Measurements from ENCODE around the gene NDUFAF8. TPM values are rescaled to one million over a fixed set of nuclear protein-coding genes. Genes with fewer than 3 reads are reported as not detected.

NDUFAF8 gene
- total RNA-seq, 1 experiment from 2014 or later = 60.1 TPM

DNA sequence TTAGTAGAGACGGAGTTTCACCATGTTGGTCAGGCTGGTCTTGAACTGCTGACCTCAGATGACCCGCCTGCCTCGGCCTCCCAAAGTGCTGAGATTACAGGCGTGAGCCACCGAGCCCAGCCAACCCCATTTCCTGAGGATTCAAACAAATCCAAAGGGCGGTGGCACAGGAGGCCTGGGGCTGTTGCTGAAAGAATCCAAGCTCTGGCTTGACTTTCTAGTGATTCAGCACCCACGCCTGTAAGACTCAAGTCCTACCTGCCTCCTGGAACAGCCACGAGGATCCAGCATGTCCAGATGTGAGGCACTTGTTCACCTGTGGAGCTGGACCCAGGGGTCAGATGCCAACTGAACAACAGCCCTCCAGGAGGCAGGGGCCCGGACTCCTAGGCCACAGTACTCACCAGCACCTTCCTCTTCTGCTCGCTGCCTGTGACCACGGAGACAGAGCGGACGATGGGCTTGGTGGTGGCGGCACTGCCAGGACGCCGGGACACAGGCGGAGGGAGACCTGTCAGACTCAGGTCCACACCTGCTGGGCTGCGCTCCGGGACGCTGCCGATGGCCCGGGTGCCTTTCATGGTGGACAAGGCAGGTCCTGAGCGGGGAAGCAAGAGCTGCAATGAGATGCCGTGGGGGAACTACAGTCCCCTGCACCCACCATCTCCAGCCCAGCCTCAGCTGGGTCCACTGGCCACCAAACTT, 19.5 kb upstream of the NDUFAF8 start:
- H3K4me2 ChIP-seq (ENCODE audit: insufficient read depth, insufficient read length, low read length) = no peak overlapping the region
- peaks cover 6% of the 10 kb centered on the region for H3K79me1 ChIP-seq (ENCODE audit: insufficient read depth, low read depth, low read length, poor library complexity, severe bottlenecking)
- H3K9ac ChIP-seq (ENCODE audit: extremely low read depth, insufficient read length, low read length) = no peak overlapping the region
- no peaks in the 10 kb centered on the region for H3K79me2 ChIP-seq (ENCODE audit: insufficient read depth, low read length)
- no peak overlapping the region for H2BK5ac ChIP-seq (ENCODE audit: insufficient read length, low read length)
- Mint-ChIP-seq H3K4me3 (no peak overlapping the region), H3K9me3 (no peaks in the 10 kb centered on the region), H3K27me3 (ENCODE audit: low read depth) (peaks cover 13% of the 10 kb centered on the region), H3K27ac (no peak overlapping the region), H3K4me1 (peaks cover 15% of the 10 kb centered on the region in 2 experiments), H3K36me3 (ENCODE audit: insufficient read depth in 1 of 3, low read depth in 3 of 3) (peaks cover 4 to 22% (median 18%) of the 10 kb centered on the region in 3 experiments)
- no peak overlapping the region for H3K14ac ChIP-seq (ENCODE audit: insufficient read depth, low read length)
- H2AFZ ChIP-seq (ENCODE audit: low read length) = no peak overlapping the region
- no peak overlapping the region for H3T11ph ChIP-seq (ENCODE audit: low read length)
- no peak overlapping the region for H3K4ac ChIP-seq (ENCODE audit: low read depth, low read length)
- no peak overlapping the region for H3K18ac ChIP-seq (ENCODE audit: insufficient read length, low read depth, low read length)
- no peak overlapping the region for H2BK12ac ChIP-seq (ENCODE audit: insufficient read length, low read depth, low read length)
- H3K23me2 ChIP-seq (ENCODE audit: insufficient read length, low read depth, low read length, poor library complexity, severe bottlenecking) = peaks cover 14% of the 10 kb centered on the region
- no peak overlapping the region for H2BK20ac ChIP-seq (ENCODE audit: low read depth, low read length, poor library complexity, severe bottlenecking)
- H2BK15ac ChIP-seq (ENCODE audit: low read depth, low read length) = no peak overlapping the region
- H2AK5ac ChIP-seq (ENCODE audit: insufficient read length, low read length) = no peak overlapping the region
- H4K91ac ChIP-seq (ENCODE audit: insufficient read length, low read depth, low read length) = no peak overlapping the region
- WGBS (ENCODE audit: extremely low coverage, insufficient read length, low lambda C conversion rate) = no CpG with 5 or more reads among the region's 24 CpGs
- H3K9me3 ChIP-seq (ENCODE audit: control insufficient read depth, low read depth, low read length) = no peaks in the 10 kb centered on the region
- no peaks in the 10 kb centered on the region for H3K27me3 ChIP-seq (ENCODE audit: insufficient read depth, low read length)
- H3K4me1 ChIP-seq (ENCODE audit: insufficient read depth, low read length) = no peaks in the 10 kb centered on the region; the same call in 1 of the 2 replicates
- H4K20me1 ChIP-seq (ENCODE audit: control insufficient read depth, insufficient read depth, insufficient read length) = no peaks in the 10 kb centered on the region
- no peak overlapping the region for H2BK120ac ChIP-seq (ENCODE audit: low read depth, low read length, poor library complexity, severe bottlenecking)
- H3K56ac ChIP-seq (ENCODE audit: insufficient read length, low read depth, low read length) = no peak overlapping the region
- H4K5ac ChIP-seq (ENCODE audit: insufficient read length, low read depth, low read length) = no peak overlapping the region
- no peak overlapping the region for H4K8ac ChIP-seq (replicated peaks; ENCODE audit: insufficient read length, low read depth, low read length)
- DNase-seq = no peak
- TF ChIP-seq, protein P1, sequence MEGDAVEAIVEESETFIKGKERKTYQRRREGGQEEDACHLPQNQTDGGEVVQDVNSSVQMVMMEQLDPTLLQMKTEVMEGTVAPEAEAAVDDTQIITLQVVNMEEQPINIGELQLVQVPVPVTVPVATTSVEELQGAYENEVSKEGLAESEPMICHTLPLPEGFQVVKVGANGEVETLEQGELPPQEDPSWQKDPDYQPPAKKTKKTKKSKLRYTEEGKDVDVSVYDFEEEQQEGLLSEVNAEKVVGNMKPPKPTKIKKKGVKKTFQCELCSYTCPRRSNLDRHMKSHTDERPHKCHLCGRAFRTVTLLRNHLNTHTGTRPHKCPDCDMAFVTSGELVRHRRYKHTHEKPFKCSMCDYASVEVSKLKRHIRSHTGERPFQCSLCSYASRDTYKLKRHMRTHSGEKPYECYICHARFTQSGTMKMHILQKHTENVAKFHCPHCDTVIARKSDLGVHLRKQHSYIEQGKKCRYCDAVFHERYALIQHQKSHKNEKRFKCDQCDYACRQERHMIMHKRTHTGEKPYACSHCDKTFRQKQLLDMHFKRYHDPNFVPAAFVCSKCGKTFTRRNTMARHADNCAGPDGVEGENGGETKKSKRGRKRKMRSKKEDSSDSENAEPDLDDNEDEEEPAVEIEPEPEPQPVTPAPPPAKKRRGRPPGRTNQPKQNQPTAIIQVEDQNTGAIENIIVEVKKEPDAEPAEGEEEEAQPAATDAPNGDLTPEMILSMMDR (conservative IDR thresholded peaks at IDR 0.05) = no peak
- H3K27ac ChIP-seq (ENCODE audit: insufficient read length, low read depth, low read length) = no peak overlapping the region
- H3K23ac ChIP-seq (ENCODE audit: insufficient read length, low read depth, low read length) = no peak overlapping the region
